Measurements from ENCODE around the gene MAP3K1. TPM values are rescaled to one million over a fixed set of nuclear protein-coding genes. Genes with fewer than 3 reads are reported as not detected.

The MAP3K1 gene
- total RNA-seq, 3 donors from 2014 or later = 11.1 to 12.2 (median 11.5) TPM

- Histone ChIP-seq H3K4me3 (no peak overlapping the region), H3K9me3 (no peaks in the 10 kb centered on the region), H3K36me3 (ENCODE audit: low read depth) (no peaks in the 10 kb centered on the region), H3K4me1 (ENCODE audit: low read depth) (peaks cover 24% of the 10 kb centered on the region)
- intact Hi-C loops (cut with DNase I, micrococcal nuclease) = no loop called here
- ATAC-seq = peak; percentile 82
- DNase-seq = no peak
- TF ChIP-seq, protein P1, sequence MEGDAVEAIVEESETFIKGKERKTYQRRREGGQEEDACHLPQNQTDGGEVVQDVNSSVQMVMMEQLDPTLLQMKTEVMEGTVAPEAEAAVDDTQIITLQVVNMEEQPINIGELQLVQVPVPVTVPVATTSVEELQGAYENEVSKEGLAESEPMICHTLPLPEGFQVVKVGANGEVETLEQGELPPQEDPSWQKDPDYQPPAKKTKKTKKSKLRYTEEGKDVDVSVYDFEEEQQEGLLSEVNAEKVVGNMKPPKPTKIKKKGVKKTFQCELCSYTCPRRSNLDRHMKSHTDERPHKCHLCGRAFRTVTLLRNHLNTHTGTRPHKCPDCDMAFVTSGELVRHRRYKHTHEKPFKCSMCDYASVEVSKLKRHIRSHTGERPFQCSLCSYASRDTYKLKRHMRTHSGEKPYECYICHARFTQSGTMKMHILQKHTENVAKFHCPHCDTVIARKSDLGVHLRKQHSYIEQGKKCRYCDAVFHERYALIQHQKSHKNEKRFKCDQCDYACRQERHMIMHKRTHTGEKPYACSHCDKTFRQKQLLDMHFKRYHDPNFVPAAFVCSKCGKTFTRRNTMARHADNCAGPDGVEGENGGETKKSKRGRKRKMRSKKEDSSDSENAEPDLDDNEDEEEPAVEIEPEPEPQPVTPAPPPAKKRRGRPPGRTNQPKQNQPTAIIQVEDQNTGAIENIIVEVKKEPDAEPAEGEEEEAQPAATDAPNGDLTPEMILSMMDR (IDR thresholded peaks at IDR 0.05) = no peak
Observed at GRCh38 chr5:56851258-56851941, 36.1 kb downstream of the MAP3K1 start.

GRCh38 chr5:56852228-56853000 lies 37.1 kb downstream of the MAP3K1 start:
- TF ChIP-seq, protein P1 (IDR thresholded peaks at IDR 0.05) = no peak
- ATAC-seq = no peak
- H3K36me3 ChIP-seq (ENCODE audit: low read depth) = no peaks in the 10 kb centered on the region
- DNase-seq = no peak
- intact Hi-C loops (cut with DNase I, micrococcal nuclease) = no loop called here
- H3K4me1 ChIP-seq (ENCODE audit: low read depth) = peaks cover 24% of the 10 kb centered on the region
- H3K4me3 ChIP-seq = no peak overlapping the region
- no peaks in the 10 kb centered on the region for H3K9me3 ChIP-seq

GRCh38 chr5:56853698-56854097 lies 38.3 kb downstream of the MAP3K1 start:
- no peak for DNase-seq
- no peak for ATAC-seq
- H3K36me3 ChIP-seq (ENCODE audit: low read depth) = no peaks in the 10 kb centered on the region
- H3K4me3 ChIP-seq = no peak overlapping the region
- H3K9me3 ChIP-seq = no peaks in the 10 kb centered on the region
- TF ChIP-seq, protein P1 (IDR thresholded peaks at IDR 0.05) = no peak
- H3K4me1 ChIP-seq (ENCODE audit: low read depth) = peaks cover 24% of the 10 kb centered on the region
- intact Hi-C loops (cut with DNase I, micrococcal nuclease) = no loop called here

DNA sequence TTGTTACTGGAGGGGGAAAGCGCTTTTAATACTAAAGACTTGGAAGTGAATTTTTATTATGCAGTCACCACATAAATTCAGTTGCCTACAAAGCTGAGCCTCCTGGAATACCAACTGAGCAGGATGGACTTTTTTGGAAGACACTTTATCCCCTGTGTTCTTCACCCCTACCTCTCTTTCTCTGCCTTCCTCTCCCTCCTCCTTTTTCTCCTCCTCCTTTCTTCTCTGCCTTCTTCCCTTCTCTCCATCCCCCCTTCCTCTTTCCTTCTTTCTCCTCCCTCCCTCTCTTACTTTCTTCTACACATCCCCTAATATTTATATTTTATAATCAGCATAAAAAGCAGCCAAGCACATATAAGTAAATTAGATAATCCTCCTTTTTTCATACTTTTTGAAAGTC lies 39.6 kb downstream of the MAP3K1 start:
- H3K36me3 ChIP-seq (ENCODE audit: low read depth) = no peaks in the 10 kb centered on the region
- H3K9me3 ChIP-seq = no peaks in the 10 kb centered on the region
- H3K4me1 ChIP-seq (ENCODE audit: low read depth) = peaks cover 24% of the 10 kb centered on the region
- no peak overlapping the region for H3K4me3 ChIP-seq
- TF ChIP-seq, protein P1 (IDR thresholded peaks at IDR 0.05) = no peak
- DNase-seq (no peak), ATAC-seq (no peak)
- intact Hi-C loops (cut with DNase I, micrococcal nuclease) = no loop called here

DNA sequence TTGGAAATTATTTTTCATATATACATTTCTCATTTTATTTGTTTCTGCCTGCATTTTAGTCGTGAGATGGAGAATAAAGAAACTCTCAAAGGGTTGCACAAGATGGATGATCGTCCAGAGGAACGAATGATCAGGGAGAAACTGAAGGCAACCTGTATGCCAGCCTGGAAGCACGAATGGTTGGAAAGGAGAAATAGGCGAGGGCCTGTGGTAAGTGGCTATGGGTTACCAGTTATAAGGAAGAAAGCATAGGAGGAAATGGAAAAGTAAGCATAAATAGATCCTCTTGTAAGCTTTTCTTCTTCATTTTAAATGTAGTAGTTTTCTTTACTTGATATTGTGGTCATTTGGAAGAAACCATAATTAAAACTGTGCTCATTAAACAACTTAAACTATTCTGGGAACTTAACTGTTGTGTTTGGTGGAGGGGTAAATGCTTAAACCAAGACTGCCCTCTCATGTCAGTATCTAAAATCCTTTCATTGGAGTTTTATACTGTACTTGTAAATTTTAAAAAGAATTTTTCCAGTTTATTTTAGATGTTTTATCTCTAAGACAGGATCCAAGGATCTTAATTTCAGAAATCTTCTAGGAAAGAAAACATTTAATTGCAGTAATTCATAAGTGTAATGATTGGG lies 41.3 kb downstream of the MAP3K1 start:
- intact Hi-C loops (cut with DNase I, micrococcal nuclease) = no loop called here
- Histone ChIP-seq H3K36me3 (ENCODE audit: low read depth) (no peaks in the 10 kb centered on the region), H3K9me3 (no peaks in the 10 kb centered on the region), H3K4me3 (no peak overlapping the region), H3K4me1 (ENCODE audit: low read depth) (peaks cover 13% of the 10 kb centered on the region)
- DNase-seq (no peak), ATAC-seq (no peak)
- TF ChIP-seq, protein P1 (IDR thresholded peaks at IDR 0.05) = no peak
